Measurements from ENCODE around the gene NEDD9.

- TF ChIP-seq CTCF (conservative IDR thresholded peaks at IDR 0.05 in 1 of 2, IDR thresholded peaks at IDR 0.05 in 1 of 2; ENCODE audit: low read depth in 1 of 2, low read length in 2 of 2) (no peak), EZH2 (IDR thresholded peaks at IDR 0.05; ENCODE audit: low read length, missing control alignments) (no peak)
These were observed 29.8 kb upstream of the NEDD9 start for GRCh38 chr6:11262242-11262641.

Data from fibroblast of lung (primary cell).